ENCODE measurements around the gene ZNF629.
A peak's percentile ranks its signal among the peaks of the same experiment; 100 is the strongest.

The ZNF629 gene

DNA sequence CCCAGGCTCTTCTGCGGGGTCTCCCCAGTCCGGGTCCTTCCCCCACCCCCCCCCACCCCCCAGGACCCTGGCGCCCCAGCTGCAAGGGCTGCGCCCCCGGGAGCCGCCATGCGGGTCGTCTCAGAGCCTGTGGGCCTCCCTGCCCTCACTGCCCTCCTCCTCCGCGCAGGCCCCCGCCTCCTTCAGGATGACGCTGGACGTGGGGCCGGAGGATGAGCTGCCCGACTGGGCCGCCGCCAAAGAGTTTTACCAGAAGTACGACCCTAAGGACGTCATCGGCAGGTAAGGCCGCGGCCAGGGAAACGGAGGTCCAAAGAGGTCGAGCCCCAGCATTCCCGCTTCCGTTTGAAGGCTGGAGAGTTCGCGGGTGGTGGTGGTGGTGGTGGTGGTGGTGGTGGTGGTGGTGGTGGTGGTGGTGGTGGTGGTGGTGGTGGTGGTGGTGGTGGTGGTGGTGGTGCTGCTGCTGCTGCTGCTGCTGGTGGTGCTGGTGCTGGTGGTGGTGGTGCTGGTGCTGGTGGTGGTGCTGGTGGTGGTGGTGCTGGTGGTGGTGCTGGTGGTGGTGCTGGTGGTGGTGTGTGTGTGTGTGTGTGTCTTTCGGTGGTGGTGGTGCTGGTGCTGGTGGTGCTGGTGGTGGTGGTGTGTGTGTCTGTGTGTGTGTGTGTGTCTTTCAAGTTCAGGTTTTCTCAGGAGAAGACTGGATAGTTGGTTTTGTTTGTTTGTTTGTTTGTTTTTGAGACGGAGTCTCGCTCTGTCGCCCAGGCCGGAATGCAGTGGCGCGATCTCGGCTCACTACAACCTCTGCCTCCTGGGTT, 38.2 kb downstream of the ZNF629 start:
- in situ Hi-C loops (cut with MboI; ENCODE audit: low sequenced_read_pairs, unreplicated experiment), result no loop called here
- TF ChIP-seq, protein P1, sequence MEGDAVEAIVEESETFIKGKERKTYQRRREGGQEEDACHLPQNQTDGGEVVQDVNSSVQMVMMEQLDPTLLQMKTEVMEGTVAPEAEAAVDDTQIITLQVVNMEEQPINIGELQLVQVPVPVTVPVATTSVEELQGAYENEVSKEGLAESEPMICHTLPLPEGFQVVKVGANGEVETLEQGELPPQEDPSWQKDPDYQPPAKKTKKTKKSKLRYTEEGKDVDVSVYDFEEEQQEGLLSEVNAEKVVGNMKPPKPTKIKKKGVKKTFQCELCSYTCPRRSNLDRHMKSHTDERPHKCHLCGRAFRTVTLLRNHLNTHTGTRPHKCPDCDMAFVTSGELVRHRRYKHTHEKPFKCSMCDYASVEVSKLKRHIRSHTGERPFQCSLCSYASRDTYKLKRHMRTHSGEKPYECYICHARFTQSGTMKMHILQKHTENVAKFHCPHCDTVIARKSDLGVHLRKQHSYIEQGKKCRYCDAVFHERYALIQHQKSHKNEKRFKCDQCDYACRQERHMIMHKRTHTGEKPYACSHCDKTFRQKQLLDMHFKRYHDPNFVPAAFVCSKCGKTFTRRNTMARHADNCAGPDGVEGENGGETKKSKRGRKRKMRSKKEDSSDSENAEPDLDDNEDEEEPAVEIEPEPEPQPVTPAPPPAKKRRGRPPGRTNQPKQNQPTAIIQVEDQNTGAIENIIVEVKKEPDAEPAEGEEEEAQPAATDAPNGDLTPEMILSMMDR (IDR thresholded peaks at IDR 0.05; ENCODE audit: borderline replicate concordance, control extremely low read depth, extremely low read depth, insufficient read depth, missing control alignments), result no peak
- DNase-seq (ENCODE audit: low spot score), result peak; percentile 66

DNA sequence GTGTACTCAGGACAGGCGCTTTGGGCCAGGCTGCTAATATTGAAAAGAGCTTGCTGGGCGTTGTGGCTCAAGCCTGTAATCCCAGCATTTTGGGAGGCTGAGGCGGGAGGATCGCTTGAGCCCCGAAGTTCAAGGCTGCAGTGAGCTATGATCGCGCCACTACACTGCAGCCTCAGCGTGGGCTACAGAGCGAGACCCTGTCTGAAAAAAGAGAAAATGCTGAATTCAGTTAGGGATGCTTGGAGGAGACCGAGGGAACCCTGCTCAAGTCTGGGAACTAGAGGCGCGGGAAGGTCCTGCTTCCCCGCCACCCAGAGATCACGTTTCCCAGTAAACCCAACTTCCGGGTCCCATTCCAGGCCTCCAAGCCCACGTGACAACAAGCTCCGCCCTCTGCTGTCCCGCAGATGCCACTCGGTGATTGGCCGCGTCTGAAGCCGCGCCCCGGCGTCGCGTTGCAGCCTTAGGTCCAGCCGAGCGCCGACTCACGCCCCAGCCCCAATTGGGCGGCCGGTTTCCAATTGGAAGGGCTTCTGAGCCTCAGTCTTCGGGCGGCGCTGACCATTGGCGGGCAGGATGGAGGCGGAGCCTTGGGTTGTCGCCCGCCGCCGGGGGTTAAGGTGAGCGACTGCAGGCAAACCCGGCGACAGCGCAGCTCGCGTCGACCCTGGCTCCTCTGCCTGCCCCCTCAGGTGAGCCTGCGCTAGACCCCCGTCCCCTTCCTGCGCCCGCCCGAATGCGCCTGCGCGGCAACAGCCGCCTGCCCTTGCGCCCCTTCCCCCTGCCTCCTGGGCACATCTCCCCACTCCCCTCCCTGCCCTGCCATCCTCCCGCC, 39.0 kb downstream of the ZNF629 start, which contains the start of gene PHKG2:
Gene PHKG2 (plus strand): TSS at position 627 of the 835 bp plus-strand sequence. CDS start 396 bp downstream, outside the sequence.
- peak; percentile 99 for DNase-seq (ENCODE audit: low spot score)
- in situ Hi-C loops (cut with MboI; ENCODE audit: low sequenced_read_pairs, unreplicated experiment), result no loop called here
- TF ChIP-seq, protein P1 (IDR thresholded peaks at IDR 0.05; ENCODE audit: borderline replicate concordance, control extremely low read depth, extremely low read depth, insufficient read depth, missing control alignments), result no peak

DNA sequence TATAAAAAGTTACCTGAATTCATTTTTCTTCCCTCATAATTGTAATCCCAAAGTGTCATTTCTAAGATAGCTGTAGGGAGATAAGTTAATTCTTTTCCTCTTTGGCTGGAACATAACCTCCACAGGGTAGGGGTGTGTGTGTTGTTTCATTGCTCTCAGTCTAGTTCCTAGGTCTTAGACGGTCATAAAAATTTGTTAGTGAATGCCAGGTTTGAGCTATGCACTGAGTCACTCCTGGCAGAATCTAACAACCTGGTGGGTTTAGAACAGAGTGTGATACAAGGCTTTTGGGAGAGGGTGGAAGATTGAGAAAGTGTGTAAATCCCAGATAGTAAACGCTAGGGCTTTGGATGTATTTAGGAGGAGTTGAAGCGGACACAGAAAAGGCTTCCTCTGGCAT, 39.7 kb downstream of the ZNF629 start:
- DNase-seq (ENCODE audit: low spot score), result no peak
- in situ Hi-C loops (cut with MboI; ENCODE audit: low sequenced_read_pairs, unreplicated experiment), result no loop called here
- TF ChIP-seq, protein P1 (IDR thresholded peaks at IDR 0.05; ENCODE audit: borderline replicate concordance, control extremely low read depth, extremely low read depth, insufficient read depth, missing control alignments), result no peak

DNA sequence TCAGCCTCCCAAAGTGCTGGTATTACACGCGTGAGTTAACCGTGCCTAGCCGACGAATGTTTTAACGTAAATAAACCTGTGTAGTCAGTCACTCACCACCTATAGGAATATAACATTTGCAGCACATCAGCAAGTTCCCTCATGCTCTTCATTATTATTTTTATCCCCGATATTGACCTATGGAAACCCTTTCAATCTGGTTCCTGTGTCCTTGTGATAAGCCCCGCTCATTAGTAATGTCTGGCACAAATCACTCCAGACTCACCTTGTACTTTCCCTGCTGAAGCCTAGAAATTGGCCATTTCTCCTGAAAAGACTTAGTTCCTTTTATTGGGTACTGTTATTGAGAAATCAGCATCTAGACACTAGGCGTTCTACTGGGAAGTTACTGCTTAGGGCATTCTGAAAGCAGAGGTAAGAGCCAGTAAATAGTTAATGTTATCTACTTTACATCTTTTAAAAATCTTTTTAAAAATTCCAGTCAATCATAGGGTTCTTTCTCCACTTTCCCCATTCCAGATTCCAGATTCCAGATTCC, 40.3 kb downstream of the ZNF629 start:
- in situ Hi-C loops (cut with MboI; ENCODE audit: low sequenced_read_pairs, unreplicated experiment), result no loop called here
- TF ChIP-seq, protein P1 (IDR thresholded peaks at IDR 0.05; ENCODE audit: borderline replicate concordance, control extremely low read depth, extremely low read depth, insufficient read depth, missing control alignments), result no peak
- DNase-seq (ENCODE audit: low spot score), result no peak

DNA sequence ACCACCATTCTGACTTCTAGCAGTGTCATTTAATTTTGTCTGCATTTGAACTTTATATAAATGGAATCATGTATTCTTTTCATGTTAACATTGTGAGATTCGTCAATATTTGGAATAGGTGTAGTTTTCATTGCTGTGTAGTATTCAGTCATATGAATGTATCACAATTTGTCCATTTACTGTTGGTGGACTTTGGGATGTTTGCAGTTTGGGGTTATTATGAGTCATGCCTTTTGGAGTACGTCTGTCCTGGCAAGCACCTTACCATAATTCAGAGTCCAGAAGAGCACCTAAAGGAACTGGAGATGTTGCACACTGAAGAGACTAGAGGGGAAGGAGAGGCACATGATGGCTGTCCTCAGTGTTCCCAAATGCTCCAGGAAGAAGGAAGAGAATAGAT, 41.9 kb downstream of the ZNF629 start:
- DNase-seq (ENCODE audit: low spot score), result no peak
- TF ChIP-seq, protein P1 (IDR thresholded peaks at IDR 0.05; ENCODE audit: borderline replicate concordance, control extremely low read depth, extremely low read depth, insufficient read depth, missing control alignments), result no peak
- in situ Hi-C loops (cut with MboI; ENCODE audit: low sequenced_read_pairs, unreplicated experiment), result no loop called here

DNA sequence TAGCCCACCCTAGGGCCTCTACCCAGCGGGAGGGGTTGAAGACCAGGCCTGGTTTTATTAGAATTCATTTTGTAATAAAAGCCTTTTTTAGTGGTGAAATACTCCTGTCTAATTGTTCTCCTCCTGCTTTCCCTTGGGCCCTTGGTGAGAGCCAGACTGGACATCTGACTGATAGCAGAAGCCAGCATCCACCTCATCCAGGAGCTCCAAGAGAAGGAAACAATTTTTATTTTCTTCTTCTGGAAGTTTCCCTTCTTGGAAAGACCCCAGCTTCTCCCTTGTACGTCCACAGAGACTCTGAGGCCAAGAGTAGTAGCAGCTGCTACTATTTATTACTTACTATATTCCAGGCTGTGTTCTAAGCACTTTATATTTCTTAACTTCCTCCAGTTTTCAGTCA, 42.8 kb downstream of the ZNF629 start:
- in situ Hi-C loops (cut with MboI; ENCODE audit: low sequenced_read_pairs, unreplicated experiment), result no loop called here
- TF ChIP-seq, protein P1 (IDR thresholded peaks at IDR 0.05; ENCODE audit: borderline replicate concordance, control extremely low read depth, extremely low read depth, insufficient read depth, missing control alignments), result no peak
- no peak for DNase-seq (ENCODE audit: low spot score)
